ENCODE results near the gene IL4R.
"Not testable (repeated sequence)": the region's sequence is repeated elsewhere in the genome, so short reads cannot be mapped to it uniquely, and the experiment has no call there.

IL4R gene

DNA sequence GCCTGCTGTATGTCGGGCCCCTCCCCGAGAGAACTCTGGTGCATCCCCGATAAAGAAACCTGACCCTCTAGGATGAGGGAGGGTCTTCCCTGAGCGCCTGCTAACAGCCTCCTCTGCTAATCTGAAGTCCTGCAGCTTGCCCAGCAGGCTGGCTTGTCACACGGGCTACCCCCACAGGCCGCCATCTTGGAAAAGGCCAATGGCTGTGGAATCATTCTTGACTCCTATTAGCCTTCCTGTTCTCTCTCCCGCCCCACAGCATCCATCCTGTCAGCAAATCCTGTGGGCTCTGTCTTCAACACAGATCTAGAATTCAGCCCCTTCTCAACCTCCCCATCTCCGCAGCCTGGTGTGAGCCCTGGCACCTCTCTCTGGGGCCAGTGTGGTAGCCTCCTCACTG is 12.0 kb downstream of the IL4R start:
- Histone ChIP-seq H3K9me3 (ENCODE audit: control insufficient read depth, insufficient read depth, low read length) (no peaks in the 10 kb centered on the region), H3K9ac (ENCODE audit: low read depth, low read length) (no peak overlapping the region), H3K4me1 (ENCODE audit: insufficient read depth, low read length) (peaks cover 36% of the 10 kb centered on the region), H3K36me3 (ENCODE audit: insufficient read depth, low read length) (no peaks in the 10 kb centered on the region)

DNA sequence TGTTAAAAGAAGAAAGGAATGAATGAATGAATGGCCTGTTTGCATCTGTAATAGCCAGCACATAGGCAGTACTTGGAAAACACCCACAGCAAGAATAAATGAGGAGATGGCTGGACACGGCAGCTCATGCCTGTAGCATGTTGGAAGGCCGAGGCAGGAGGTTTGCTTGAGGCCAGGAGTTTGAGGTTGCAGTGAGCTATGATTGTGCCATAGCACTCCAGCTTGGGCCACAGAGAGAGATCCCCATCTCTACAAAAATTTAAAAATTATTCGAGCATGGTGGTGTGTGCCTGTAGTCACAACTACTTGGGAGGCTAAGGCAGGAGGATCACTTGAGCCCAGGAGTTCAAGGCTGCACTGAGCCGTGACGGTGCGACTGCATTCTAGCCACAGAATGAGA is 12.5 kb downstream of the IL4R start:
- Histone ChIP-seq H3K36me3 (ENCODE audit: insufficient read depth, low read length) (peaks cover under 1% of the 10 kb centered on the region; the same call in 1 of the 2 replicates), H3K9ac (ENCODE audit: low read depth, low read length) (no peak overlapping the region), H3K4me1 (ENCODE audit: insufficient read depth, low read length) (peaks cover 39% of the 10 kb centered on the region), H3K9me3 (ENCODE audit: control insufficient read depth, insufficient read depth, low read length) (no peaks in the 10 kb centered on the region)

DNA sequence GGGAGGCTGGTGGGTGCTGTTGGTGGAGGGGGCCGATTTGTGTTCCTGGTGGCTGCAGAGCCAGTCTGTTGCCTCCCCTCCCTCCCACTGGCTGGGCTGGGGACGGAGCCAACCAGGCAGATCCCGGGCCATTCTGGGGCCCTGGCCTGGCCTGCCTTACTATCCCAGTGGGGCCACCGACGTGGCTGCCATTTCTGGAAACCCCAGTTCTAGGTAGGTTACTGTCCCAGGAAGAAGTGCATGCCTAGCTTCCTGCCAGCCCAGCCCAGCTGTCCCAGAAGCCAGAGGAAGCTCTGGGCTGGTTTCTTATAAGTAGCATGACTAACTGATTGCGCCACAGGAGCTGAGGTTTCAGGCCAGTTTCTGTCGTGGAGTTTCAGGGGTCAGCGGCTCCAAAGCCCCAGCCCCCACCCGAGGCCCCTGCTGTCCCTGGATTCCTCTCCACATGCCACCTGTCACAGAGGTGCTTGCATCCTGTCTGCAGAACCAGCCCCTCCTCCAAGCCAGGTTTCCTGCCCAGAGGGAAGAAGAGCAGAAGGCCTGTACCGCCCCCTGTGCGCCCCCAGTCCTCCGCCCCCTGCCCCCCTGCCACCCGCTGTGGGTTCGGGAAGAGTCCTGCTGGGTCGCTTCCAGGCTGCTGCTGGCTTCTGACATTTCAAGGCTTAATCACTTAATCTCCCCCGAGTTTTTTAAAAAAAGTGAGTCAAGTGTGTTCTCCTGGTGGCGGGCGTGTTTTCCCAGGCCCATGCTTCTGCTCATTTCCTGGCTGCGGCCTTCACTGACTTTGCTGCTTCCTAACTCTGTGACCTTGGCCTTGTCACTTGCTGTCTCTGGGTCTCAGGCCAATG is 13.2 kb downstream of the IL4R start:
- Histone ChIP-seq H3K36me3 (ENCODE audit: insufficient read depth, low read length) (peaks cover 4% of the 10 kb centered on the region; the same call in 1 of the 2 replicates), H3K4me1 (ENCODE audit: insufficient read depth, low read length) (peaks cover 39% of the 10 kb centered on the region), H3K9me3 (ENCODE audit: control insufficient read depth, insufficient read depth, low read length) (no peaks in the 10 kb centered on the region; the same call in 1 of the 2 replicates), H3K9ac (ENCODE audit: low read depth, low read length) (no peak overlapping the region)

DNA sequence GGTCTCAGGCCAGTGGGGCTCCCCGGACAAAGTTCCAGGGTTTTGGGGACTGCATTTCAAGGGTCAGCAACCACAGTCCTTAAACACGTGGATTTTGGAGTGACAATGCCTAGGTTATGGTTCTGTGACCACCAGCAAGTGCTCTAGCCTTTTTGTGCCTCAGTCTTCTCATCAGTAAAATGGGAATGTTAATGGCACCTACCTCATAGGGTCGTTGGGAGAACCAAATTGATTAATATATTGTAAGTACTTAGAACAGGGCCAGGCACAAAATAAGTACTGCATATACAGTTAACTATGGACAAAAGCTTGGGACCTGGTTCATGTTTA is 13.8 kb downstream of the IL4R start:
- Histone ChIP-seq H3K4me1 (ENCODE audit: insufficient read depth, low read length) (peaks cover 39% of the 10 kb centered on the region), H3K36me3 (ENCODE audit: insufficient read depth, low read length) (peaks cover 4% of the 10 kb centered on the region; the same call in 1 of the 2 replicates), H3K9ac (ENCODE audit: low read depth, low read length) (no peak overlapping the region), H3K9me3 (ENCODE audit: control insufficient read depth, insufficient read depth, low read length) (no peaks in the 10 kb centered on the region; the same call in 1 of the 2 replicates)

DNA sequence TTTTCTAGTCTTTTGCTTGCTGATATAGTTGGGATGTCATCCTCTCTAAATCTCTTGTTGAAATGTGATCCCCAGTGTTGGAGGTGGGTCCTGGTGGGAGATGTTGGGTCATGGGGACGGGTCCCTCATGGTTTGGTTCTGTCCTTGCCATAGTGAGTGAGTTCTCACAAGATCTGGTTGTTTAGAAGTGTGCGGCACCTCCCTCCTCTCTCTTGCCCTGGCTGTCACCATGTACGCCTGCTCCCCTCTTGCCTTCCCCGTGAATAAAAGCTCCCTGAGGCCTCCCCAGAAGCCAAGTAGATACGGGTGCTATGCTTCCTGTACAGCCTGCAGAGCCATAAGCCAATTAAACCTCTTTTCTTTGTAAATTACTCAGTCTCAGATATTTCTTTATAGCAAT is 15.2 kb downstream of the IL4R start:
- H3K9ac ChIP-seq (ENCODE audit: low read depth, low read length), result no peak overlapping the region
- H3K9me3 ChIP-seq (ENCODE audit: control insufficient read depth, insufficient read depth, low read length), result no peaks in the 10 kb centered on the region; the same call in 1 of the 2 replicates
- peaks cover 30% of the 10 kb centered on the region for H3K4me1 ChIP-seq (ENCODE audit: insufficient read depth, low read length)
- peaks cover 4% of the 10 kb centered on the region; the same call in 1 of the 2 replicates for H3K36me3 ChIP-seq (ENCODE audit: insufficient read depth, low read length)

DNA sequence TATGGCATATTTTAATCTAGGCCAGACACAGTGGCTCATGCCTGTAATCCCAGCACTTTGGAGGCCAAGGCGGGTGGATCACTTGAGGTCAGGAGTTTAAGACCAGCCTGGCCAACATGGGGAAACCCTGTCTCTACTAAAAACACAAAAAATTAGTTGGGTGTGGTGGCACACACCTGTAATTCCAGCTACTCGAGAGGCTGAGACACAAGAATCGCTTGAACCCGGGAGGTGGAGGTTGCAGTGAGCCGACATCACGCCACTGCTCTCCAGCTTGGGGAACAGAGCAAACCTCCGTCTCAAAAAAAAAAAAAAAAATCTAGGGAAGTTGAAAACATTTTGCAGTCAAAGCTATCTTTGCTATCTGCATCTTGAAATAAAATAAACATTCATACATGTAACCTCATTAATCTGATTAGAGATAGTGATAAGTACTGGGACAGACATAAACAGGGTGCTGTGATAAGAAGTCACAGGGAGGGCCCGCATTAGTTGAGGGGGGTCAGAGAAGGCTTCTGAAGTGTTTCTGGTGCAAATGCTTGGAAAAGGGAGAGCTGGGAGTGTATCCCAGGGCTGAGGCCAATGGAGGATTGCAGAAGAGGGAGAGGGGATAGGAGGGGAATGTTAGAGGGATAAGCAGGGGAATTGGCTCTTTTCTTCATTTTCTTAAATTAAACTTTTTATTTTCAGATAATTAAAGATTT is 15.8 kb downstream of the IL4R start:
- not testable (repeated sequence) for H3K9me3 ChIP-seq (ENCODE audit: control insufficient read depth, insufficient read depth, low read length); H3K36me3 ChIP-seq (ENCODE audit: insufficient read depth, low read length); H3K9ac ChIP-seq (ENCODE audit: low read depth, low read length)
- peaks cover 25% of the 10 kb centered on the region for H3K4me1 ChIP-seq (ENCODE audit: insufficient read depth, low read length)

DNA sequence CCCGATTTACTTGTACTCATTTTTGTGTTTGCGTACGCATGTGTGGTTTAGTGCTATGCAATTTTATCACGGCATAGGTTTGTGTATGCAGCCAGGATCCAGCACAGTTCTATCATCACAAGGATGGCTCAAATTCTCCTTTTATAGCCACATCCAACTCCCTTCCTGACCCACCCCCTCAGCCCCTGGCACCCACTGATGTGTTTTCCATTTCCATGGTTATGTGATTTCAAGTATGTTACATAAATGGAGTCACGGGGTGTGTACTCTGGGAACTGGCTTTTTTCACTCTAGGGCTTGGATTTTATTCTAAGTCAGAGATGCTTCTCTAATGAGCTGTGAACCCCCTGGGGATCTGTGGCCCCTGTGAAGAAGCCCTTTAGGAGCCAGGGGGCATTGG is 16.8 kb downstream of the IL4R start:
- H3K9me3 ChIP-seq (ENCODE audit: control insufficient read depth, insufficient read depth, low read length), result no peaks in the 10 kb centered on the region; the same call in 1 of the 2 replicates
- no peak overlapping the region; the same call in 1 of the 2 replicates for H3K9ac ChIP-seq (ENCODE audit: low read depth, low read length)
- peaks cover 17% of the 10 kb centered on the region for H3K4me1 ChIP-seq (ENCODE audit: insufficient read depth, low read length)
- H3K36me3 ChIP-seq (ENCODE audit: insufficient read depth, low read length), result peaks cover 4% of the 10 kb centered on the region; the same call in 1 of the 2 replicates

DNA sequence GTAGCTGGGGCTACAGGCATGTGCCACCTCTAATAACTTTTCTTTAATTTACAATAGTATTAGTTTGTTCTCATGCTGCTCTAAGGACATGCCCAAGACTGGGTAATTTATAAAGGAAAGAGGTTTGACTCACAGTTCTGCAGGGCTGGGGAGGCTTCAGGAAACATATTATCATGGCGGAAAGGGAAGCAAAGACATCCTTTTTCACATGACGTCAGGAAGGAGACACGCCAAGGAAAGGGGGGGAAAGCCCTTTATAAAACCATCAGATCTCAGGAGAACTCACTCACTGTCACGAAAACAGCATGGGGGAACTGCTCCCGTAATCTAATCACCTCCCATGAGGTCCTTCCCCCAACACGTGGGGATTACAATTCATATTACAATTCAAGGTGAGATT is 18.3 kb downstream of the IL4R start:
- Histone ChIP-seq H3K9ac (ENCODE audit: low read depth, low read length) (no peak overlapping the region), H3K36me3 (ENCODE audit: insufficient read depth, low read length) (peaks cover 4% of the 10 kb centered on the region; the same call in 1 of the 2 replicates), H3K9me3 (ENCODE audit: control insufficient read depth, insufficient read depth, low read length) (no peaks in the 10 kb centered on the region; the same call in 1 of the 2 replicates), H3K4me1 (ENCODE audit: insufficient read depth, low read length) (peaks cover 9% of the 10 kb centered on the region)

DNA sequence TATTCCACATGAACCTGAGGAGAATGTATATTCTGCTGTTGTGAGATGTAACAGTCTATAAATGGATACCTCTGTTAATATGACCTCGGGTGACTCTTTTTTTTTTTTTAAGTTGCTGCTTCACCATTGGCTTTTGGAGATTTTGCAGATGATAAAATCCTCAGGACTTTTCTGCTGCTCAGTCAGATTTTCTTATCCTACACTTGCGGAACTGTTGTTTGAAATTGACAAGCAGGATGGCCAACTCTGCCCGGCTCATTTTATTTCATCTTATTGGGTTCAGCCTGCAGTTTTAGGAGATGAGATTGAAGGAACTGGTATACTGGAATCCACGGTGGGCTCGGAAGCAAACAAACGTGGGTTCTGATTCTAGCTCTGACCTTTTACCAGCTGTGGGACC is 19.3 kb downstream of the IL4R start:
- Histone ChIP-seq H3K9me3 (ENCODE audit: control insufficient read depth, insufficient read depth, low read length) (no peaks in the 10 kb centered on the region; the same call in 1 of the 2 replicates), H3K9ac (ENCODE audit: low read depth, low read length) (no peak overlapping the region), H3K4me1 (ENCODE audit: insufficient read depth, low read length) (peaks cover 9% of the 10 kb centered on the region), H3K36me3 (ENCODE audit: insufficient read depth, low read length) (peaks cover 4% of the 10 kb centered on the region; the same call in 1 of the 2 replicates)

DNA sequence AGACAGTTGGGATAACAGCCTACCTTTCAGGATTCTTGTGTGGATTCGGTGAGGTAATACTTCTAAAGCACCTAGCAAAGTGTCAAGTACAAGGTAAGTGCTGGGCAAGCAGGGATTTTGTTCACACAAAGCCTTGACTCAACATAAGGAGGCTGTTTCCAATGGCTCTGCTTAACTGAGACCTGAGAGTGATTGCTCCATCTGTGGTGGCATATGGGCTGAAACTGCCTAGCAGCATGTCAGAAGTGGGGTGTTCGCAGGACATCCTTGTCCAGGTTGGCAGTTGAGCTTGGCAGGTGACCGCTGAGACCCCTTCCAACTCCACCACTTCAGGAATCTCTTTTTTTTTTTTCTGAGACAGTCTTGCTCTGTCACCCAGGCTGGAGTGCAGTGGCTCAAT is 19.8 kb downstream of the IL4R start:
- peaks cover 4% of the 10 kb centered on the region; the same call in 1 of the 2 replicates for H3K36me3 ChIP-seq (ENCODE audit: insufficient read depth, low read length)
- H3K9ac ChIP-seq (ENCODE audit: low read depth, low read length), result no peak overlapping the region
- peaks cover 9% of the 10 kb centered on the region for H3K4me1 ChIP-seq (ENCODE audit: insufficient read depth, low read length)
- no peaks in the 10 kb centered on the region; the same call in 1 of the 2 replicates for H3K9me3 ChIP-seq (ENCODE audit: control insufficient read depth, insufficient read depth, low read length)

DNA sequence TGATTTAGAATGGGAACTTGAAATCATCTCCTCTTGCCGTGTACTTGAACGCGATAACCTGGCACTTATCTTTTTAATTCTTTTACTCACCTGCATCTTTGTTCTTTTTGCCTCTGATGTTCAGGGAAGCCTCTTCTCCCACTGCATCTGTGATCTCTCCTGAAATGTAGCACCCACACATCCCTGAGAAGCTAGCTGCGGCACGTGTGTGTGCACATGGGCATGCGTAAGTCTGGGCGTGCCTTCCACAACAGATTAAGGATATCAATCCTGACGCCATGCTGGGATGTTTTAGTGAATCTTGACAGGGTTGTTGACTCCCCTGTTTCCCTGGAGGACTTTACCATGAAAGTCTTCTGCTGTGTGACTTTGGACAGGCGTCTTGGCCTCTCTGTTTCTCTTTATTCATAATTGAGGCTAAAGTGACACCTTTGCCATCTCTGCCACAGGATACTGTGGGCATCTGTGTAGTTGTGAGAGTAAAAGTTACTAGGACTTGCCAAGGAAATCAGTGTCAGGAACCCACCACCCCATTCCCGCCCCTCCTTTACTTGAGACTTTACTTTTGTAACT is 20.5 kb downstream of the IL4R start:
- peaks cover 9% of the 10 kb centered on the region for H3K4me1 ChIP-seq (ENCODE audit: insufficient read depth, low read length)
- peaks cover 6% of the 10 kb centered on the region for H3K36me3 ChIP-seq (ENCODE audit: insufficient read depth, low read length)
- no peak overlapping the region for H3K9ac ChIP-seq (ENCODE audit: low read depth, low read length)
- H3K9me3 ChIP-seq (ENCODE audit: control insufficient read depth, insufficient read depth, low read length), result no peaks in the 10 kb centered on the region; the same call in 1 of the 2 replicates

DNA sequence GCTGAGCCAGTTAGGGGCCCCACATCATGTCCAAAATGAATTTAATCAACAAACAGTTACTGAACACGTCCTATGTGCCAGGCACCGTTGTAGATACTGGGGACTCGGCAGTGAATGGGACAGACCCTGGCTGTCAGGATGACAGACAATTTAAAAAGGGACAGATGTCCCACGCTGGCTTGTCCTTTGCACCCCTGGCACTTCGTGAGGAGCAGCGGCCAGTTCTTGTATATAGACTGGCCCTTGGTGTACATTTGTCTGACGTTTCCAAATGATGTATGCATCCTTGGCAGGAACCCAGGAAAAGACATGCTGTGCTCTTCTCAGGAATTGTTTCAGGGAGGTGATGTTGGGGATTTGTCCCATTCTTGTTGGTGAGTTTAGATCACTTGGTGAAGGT is 21.1 kb downstream of the IL4R start:
- no peak overlapping the region for H3K9ac ChIP-seq (ENCODE audit: low read depth, low read length)
- H3K4me1 ChIP-seq (ENCODE audit: insufficient read depth, low read length), result peaks cover 9% of the 10 kb centered on the region
- H3K9me3 ChIP-seq (ENCODE audit: control insufficient read depth, insufficient read depth, low read length), result no peaks in the 10 kb centered on the region; the same call in 1 of the 2 replicates
- H3K36me3 ChIP-seq (ENCODE audit: insufficient read depth, low read length), result peaks cover 10% of the 10 kb centered on the region

DNA sequence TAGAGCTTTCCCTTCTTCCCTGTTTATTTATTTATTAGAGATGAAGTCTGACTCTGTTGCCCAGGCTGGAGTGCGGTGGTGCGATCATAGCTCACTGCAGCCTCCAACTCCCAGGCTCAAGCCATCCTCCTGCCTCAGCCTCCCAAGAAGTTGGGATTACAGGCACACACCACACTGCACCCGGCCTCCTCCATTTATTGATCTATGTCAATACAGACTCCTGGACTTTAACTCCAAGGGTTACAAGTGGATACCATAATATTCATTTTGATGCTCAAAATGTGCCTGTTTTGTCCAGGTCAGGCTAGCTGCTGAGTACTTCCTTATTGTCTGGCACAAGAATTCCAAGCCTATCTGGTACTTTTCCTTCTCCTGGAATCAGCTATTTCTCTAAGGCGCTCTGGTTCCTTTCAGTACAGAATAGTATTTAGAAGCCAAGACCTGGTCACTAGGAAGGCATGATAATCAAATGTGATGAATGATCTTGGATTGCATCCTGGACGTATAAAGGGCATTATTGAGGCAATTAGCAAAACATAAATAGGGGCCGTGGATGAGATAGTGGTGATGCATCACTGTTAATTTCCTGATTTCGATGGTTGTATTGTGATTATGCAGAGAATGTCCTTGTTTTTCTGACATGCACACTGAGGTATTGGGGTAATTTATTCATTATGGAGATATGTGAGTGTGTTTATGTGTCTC is 21.7 kb downstream of the IL4R start:
- H3K36me3 ChIP-seq (ENCODE audit: insufficient read depth, low read length), result peaks cover 10% of the 10 kb centered on the region

DNA sequence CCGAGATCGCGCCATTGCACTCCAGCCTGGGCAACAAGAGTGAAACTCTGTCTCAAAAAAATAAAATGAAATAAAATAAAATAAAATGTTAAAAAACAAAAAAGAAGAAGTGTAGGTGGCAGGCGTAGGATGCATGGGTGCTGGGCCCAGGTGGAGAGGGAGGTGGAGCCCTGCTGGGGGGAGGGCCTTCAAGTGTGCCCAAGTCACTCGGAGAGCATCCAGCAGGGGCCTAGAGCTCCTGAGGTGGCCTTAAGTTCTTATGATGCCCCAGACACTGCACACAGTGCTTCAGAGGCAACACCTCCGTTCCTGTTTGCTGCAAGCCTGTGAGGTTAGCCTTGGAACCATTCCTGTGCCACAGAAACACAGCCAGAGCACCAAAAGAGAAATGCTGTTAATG is 23.2 kb downstream of the IL4R start:
- Histone ChIP-seq H3K9ac (ENCODE audit: low read depth, low read length) (no peak overlapping the region), H3K9me3 (ENCODE audit: control insufficient read depth, insufficient read depth, low read length) (no peaks in the 10 kb centered on the region), H3K4me1 (ENCODE audit: insufficient read depth, low read length) (no peaks in the 10 kb centered on the region), H3K36me3 (ENCODE audit: insufficient read depth, low read length) (peaks cover 6% of the 10 kb centered on the region)

More for the DNA sequence above, 21.7 kb downstream of the IL4R start:
- no peak overlapping the region for H3K9ac ChIP-seq (ENCODE audit: low read depth, low read length)
- H3K4me1 ChIP-seq (ENCODE audit: insufficient read depth, low read length), result peaks cover 6% of the 10 kb centered on the region; the same call in 1 of the 2 replicates
- no peaks in the 10 kb centered on the region; the same call in 1 of the 2 replicates for H3K9me3 ChIP-seq (ENCODE audit: control insufficient read depth, insufficient read depth, low read length)

All from ES-I3 (cell line).